NCI-H524 treated with DMSO at 0.1 percent for 48 hours (cell line): Measurements from ENCODE around the gene TMC6.
"Not testable (repeated sequence)": the region's sequence is repeated elsewhere in the genome, so short reads cannot be mapped to it uniquely, and the experiment has no call there.

Experiments
- DNase-seq: peaks from one replicate; lab custom pipeline; 2025; lab: John Stamatoyannopoulos, UW

Gene TMC6

DNA sequence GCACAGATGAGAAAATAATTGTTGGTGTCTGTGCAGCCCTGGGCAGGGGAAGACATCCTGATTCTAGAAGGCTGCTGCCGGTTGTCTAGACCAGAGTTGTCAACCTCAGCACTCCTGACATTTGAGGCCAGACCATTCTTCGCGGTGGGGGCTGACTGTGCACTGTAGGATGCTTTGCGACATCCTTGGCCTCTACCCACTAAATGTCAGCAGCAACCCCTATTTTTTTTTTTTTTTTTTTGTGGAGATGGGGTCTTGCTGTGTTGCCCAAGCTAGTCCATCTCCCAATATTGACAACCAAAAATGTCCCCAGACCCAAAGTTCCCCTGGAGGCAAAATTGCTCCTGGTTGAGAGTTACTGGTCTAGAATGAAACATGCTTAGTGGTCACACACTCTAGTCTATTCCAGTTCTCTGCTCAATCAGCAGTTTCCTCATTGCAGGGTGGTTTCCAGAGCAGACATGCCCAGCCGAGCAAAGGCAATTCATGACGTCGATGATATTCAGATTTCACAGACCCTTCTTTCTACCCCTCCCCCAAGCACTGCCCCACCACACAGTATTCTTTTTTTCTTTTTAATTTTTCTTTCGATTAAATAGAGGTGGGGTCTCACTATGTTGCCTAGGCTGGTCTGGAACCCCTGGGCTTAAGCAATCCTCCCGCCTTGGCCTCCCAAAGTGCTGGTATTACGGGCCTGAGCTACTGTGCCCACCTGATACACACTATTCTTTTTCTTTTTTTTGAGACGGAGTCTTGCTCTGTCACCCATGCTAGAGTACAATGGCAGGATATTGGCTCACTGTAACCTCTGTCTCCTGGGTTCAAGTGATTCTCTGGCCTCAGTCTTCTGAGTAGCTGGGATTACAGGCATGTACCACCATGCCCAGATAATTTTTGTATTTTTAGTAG lies 26.6 kb upstream of the TMC6 start:
- DNase-seq = no peak

- no peak for DNase-seq
Observed at GRCh38 chr17:78151514-78152008, 23.0 kb upstream of the TMC6 start.

DNA sequence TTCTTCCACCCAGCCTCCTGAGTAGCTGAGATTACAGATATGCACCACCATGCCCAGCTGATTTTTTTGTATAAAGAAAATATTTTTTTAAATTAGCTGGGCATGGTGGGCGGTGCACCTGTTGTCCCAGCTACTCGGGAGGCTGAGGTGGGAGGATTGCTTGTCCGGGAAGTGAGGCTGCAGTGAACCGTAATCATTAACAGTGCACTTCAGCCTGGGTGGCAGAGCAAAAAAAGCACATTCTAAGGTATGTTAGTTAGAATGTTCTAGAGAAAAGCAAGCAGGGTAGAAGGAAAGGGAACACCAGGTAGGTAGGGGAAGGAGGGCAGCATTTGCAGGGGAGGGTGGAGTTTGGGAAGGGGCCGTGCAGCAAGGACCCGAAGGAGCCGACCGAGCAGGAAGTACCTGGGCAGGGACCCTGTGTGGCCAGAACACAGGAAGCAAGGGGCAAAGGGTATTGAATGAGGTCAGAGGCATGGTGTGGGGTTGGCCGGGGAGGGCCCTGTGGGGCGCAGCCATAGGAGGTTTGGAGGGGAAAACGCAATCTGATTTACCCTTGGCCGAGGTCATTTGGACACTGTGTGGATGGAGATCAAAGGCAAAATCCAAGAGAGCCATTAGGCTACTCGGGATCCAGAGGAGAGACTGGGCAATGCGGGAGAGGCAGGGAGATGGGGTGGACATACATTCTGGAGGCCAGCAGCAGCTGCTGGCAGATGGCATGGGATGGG lies 19.9 kb upstream of the TMC6 start:
- no peak for DNase-seq

DNA sequence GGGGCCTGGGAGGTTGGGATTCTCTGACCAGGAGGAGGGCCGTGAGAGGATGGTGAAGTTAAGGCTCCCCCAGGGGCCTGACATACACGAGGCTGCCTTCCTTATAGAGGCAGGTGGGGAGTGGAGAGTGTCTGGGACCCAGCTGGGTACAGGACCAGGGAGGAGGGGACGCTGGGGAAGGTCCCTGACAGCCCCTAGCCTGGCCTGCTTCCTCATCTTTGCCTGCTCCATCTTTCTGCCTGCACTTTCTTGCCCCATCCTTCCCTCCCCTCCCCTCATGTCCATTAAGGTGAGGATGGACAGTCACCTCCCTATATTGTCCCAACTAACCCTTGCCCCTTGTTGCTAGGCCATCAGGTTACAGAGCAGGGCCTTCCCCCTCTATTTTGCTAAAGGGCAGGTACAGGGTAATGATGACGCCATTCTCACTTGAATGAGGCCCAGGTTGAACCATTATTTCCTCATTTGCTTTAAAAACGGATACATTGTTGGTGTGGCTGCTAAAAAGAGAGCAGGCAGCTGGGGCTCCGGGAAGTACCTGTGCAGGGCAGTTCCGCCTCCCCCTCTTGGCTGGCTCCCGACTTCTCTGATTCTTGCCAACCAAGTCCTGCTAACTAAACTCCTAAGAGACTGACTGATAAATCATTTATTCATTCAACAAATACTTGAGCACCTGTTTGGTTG lies 18.9 kb upstream of the TMC6 start:
- no peak for DNase-seq

- DNase-seq = no peak
Observed at GRCh38 chr17:78146881-78147280, 18.3 kb upstream of the TMC6 start.

DNA sequence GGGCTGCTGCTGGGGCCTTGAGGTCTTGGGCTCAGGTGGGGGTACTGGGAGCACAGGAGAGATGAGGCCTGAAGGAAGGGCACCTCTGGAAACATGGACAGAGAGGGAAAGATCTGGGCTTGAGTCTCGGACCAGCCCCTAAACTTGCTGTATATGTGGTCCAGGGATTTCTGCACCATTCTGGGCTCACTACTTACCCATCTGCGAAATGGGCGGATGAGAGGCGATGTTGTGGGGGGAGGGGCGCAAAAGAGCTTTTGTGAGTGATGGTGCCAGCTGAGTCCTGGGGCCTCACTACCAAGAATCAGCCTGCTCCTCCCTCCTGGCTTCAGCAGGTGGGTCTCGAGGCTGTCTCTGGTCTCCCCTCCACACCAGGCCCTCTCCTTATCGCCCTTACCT lies 17.9 kb upstream of the TMC6 start:
- DNase-seq = no peak

- no peak for DNase-seq
Observed at GRCh38 chr17:78144736-78145641, 16.4 kb upstream of the TMC6 start.

GRCh38 chr17:78144147-78144719 lies 15.7 kb upstream of the TMC6 start:
- DNase-seq = no peak

DNA sequence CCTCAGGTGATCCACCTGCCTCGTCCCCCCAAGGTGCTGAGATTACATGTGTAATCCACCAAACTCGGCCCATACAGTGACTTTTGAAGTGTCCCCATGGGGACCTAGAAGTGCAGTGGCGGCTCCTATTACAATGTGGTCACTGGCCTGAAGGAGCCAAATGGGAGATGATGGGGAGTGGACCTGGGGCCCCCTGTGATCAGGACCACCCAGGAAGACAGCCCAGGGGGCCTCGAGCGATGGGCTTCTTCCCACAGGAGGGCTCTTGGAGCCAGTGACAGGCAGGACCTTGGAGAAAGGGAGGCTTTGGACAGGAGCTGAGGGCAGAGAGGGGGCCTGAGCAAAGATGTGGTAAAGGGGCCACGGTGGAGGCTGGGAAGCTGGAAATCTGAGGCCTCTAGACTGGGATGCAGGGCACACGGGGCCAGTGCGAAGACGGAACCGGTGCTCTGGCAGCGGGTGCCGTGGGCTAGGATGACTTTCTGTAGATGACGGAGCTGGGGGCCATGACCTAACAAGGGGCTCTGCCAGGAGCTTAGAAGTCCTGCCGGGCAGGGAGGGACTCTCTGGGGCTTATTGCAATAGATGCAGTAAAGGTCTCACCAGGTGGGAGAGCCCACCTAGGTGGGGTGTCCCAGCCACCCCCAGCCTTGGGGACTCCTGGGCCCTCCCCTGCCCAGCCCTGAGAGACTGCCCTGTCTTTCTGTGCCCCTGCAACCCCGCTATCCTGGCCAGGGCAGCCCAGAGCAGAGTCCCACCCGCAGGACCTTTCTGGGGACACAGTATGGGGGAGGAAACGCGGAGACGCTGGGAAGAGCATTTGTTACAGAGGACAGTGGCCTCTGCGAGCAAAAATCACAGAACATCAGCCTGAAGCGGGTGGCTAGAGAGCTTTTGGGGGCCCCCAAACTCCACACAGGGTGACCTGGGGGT lies 14.9 kb upstream of the TMC6 start:
- no peak for DNase-seq

- DNase-seq = no peak
Observed at GRCh38 chr17:78142119-78142861, 13.7 kb upstream of the TMC6 start.

DNA sequence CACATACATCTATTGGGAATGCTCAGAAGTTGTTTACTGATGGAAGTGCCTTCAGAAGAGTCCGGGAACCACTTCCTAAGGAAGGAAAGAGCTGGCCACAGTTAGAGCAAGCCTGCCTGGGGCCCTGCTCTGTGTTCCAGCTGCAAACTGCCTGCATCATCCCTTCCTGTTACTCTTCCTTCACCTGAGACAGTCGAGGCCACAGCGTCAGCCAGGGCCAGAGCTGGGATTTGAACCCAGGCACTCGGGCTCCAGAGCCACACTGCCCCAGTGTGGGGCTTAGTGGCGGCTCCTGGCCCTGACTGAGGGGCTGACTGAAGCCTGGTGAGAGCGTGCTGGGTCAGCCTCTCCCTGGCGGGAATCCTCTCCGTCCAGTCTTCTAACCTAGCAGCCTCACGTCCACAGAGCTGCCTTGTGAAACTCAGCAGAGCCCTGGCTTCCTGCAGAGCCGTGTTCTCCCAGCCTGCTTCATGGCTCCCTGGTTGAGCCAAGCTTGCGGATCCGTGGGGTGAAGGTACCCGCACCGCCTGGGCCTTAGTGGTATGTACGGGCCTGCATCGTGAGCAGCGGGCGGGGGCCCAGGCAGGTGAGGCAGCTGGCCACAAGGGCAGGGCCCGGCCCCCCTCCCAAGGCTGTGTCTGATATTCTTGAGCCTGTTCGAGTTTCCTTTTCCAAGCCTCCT lies 13.0 kb upstream of the TMC6 start:
- DNase-seq = no peak

DNA sequence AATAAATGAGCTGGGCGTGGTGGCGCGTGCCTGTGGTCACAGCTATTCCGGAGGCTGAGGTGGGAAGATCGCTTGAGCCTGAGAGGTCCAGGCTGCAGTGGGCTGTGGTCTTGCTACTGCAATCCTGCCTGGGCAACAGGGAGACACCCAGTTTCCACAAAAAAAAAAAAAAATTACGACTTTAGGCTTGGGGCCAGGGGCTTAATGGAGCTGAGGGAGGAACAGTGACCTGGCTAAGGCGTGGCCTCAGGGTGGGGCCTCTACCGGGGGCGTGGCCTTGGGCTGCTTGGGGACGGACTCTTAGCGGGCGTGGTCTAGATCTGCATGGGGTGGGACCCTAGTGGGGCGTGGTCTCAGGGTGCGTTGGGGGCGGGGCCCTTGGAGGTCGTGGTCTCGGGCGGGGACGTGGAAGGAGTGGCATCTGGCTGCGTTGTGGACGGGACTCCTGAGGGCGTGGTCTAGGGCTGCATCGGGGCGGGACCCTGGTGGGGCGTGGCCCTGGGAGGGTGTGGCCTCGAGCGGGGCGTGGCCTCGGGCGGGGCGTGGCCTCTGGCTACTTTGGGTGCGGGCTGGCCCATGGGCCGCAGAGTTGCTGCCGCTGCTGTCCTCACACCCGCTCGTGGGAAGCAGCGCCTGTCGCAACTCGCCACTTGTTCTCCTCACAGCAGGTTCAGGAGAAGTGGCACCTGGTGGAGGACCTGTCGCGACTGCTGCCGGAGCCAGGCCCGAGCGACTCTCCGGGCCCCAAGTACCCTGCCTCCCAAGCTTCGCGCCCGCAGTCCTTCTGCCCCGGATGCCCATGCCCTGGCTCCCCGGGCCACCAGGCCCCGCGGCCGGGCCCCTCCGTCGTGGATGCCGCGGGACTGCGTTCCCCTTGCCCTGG lies 11.9 kb upstream of the TMC6 start:
- DNase-seq = peak; percentile 81

GRCh38 chr17:78139861-78140168 lies 11.3 kb upstream of the TMC6 start:
- DNase-seq = not testable (repeated sequence)

- no peak for DNase-seq
Observed at GRCh38 chr17:78138204-78139060, 9.9 kb upstream of the TMC6 start.

DNA sequence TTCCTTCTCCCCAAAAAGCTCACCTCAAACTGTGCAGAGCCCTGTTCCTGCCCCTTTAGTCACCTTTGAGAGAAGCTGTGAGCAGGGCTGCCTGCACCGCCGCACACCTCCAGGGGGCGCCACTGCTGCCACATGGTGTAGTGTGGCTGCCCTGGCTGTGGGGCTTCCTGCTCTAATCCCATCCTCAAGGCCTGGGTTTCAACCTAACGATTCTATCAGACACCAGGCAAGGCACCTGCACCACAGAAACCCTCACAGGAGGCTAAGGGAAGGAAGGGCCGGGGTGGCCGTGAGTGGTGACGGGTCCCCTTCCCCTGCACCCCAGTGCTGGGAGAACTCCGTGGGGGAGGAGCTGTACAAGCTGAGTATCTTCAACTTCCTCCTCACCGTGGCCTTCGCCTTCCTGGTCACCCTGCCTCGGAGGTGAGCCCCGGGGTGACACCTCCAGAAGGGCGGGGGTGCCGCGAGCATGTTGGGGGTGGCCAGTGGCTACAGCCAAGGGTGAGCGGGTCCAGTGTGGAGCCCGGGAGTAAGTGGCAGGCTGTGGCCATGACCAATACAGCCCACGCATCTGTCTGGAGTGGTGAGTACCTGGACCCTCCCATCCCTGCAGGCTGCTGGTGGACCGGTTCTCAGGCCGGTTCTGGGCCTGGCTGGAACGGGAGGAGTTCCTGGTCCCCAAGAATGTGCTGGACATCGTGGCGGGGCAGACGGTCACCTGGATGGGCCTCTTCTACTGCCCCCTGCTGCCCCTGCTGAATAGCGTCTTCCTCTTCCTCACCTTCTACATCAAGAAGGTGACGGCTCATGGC lies 9.0 kb upstream of the TMC6 start:
- no peak for DNase-seq
